ENCODE data around the gene TMEM184A. TPM values are rescaled to one million over a fixed set of nuclear protein-coding genes. Genes with fewer than 3 reads are reported as not detected.
A peak's percentile ranks its signal among the peaks of the same experiment; 100 is the strongest.

The TMEM184A gene
- polyA plus RNA-seq, 1 donor from 2014 or later, result 0.08 TPM

- no peak overlapping the region for H3K27ac Mint-ChIP-seq
- H3K4me1 Mint-ChIP-seq, result peaks cover 0 to 2% (median 0%) of the 10 kb centered on the region in 3 donors
Measured at GRCh38 chr7:1554333-1555045, 1.5 kb downstream of the TMEM184A start.

DNA sequence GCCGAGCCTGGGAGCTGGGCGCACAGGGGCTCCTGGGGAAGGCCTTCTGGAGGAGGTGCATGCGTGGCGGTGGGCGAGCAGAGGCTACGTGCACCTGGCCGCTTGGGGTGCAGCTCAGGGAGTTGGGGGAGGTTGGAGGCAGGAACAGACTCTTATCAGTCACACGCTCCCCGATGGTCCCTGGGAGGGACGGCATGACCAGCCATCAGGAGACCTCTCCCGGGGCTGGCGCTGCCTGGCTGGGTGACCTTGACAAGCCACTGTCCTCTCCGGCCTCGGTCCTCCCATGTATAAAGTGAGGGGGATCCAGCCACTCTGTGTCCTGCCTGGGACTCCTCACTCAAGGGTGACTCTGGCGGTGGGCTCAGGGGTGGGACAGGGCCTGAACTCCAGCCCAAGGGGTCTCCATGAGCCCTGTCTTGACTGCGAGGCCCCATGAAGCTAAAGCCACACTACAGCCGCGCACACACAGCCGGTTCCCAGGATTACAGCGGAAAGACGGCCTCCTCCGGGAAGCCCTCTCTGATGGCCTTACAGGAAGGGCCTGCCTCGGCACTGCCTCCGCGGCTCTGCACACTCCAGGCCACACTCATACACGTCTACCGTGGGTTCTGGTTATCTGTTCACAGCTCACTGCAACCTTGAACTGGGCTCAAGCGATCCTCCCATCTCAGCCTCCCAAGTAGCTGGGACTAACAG lies 2.3 kb downstream of the TMEM184A start:
- Mint-ChIP-seq H3K4me1 (peaks cover 0 to 2% (median 1%) of the 10 kb centered on the region in 3 donors), H3K9me3 (no peaks in the 10 kb centered on the region), H3K27ac (no peak overlapping the region), H3K27me3 (peaks cover 4% of the 10 kb centered on the region), H3K36me3 (no peaks in the 10 kb centered on the region), H3K4me3 (no peak overlapping the region)

More at GRCh38 chr7:1554333-1555045, 1.5 kb downstream of the TMEM184A start:
- H3K4me3 Mint-ChIP-seq, result no peak overlapping the region
- peaks cover 4% of the 10 kb centered on the region for H3K27me3 Mint-ChIP-seq
- H3K9me3 Mint-ChIP-seq, result no peaks in the 10 kb centered on the region
- H3K36me3 Mint-ChIP-seq, result no peaks in the 10 kb centered on the region

GRCh38 chr7:1552200-1552599 lies 3.8 kb downstream of the TMEM184A start:
- H3K27ac Mint-ChIP-seq, result no peak overlapping the region
- peaks cover 0 to 5% (median 2%) of the 10 kb centered on the region in 3 donors for H3K4me1 Mint-ChIP-seq
- no peaks in the 10 kb centered on the region for H3K36me3 Mint-ChIP-seq
- H3K27me3 Mint-ChIP-seq, result peaks cover 4% of the 10 kb centered on the region
- no peak overlapping the region for H3K4me3 Mint-ChIP-seq
- no peaks in the 10 kb centered on the region for H3K9me3 Mint-ChIP-seq

- Mint-ChIP-seq H3K27ac (no peak overlapping the region), H3K27me3 (peaks cover 2% of the 10 kb centered on the region), H3K4me3 (no peak overlapping the region), H3K36me3 (no peaks in the 10 kb centered on the region), H3K4me1 (peaks cover 0 to 5% (median 0%) of the 10 kb centered on the region in 3 donors), H3K9me3 (no peaks in the 10 kb centered on the region)
Measured at GRCh38 chr7:1550846-1551155, 5.2 kb downstream of the TMEM184A start.

GRCh38 chr7:1550005-1550845 lies 5.8 kb downstream of the TMEM184A start:
- H3K4me1 Mint-ChIP-seq, result peaks cover 0 to 5% (median 0%) of the 10 kb centered on the region in 3 donors
- H3K9me3 Mint-ChIP-seq, result no peaks in the 10 kb centered on the region
- no peaks in the 10 kb centered on the region for H3K36me3 Mint-ChIP-seq
- no peak overlapping the region for H3K4me3 Mint-ChIP-seq
- peaks cover 2% of the 10 kb centered on the region for H3K27me3 Mint-ChIP-seq
- H3K27ac Mint-ChIP-seq, result no peak overlapping the region

GRCh38 chr7:1549357-1550004 lies 6.5 kb downstream of the TMEM184A start:
- Mint-ChIP-seq H3K4me3 (no peak overlapping the region), H3K4me1 (peaks cover 0 to 5% (median 0%) of the 10 kb centered on the region in 3 donors), H3K9me3 (no peaks in the 10 kb centered on the region), H3K27me3 (peaks cover 2% of the 10 kb centered on the region), H3K36me3 (no peaks in the 10 kb centered on the region), H3K27ac (no peak overlapping the region)

- peak overlapping the region in 1 of 3 donors; percentile 18 for H3K27ac Mint-ChIP-seq
- peaks cover 2% of the 10 kb centered on the region for H3K27me3 Mint-ChIP-seq
- no peak overlapping the region for H3K4me3 Mint-ChIP-seq
Measured at GRCh38 chr7:1548944-1549343, 7.1 kb downstream of the TMEM184A start.

GRCh38 chr7:1548438-1548831 lies 7.6 kb downstream of the TMEM184A start:
- peaks cover 2% of the 10 kb centered on the region for H3K27me3 Mint-ChIP-seq
- no peak overlapping the region for H3K4me3 Mint-ChIP-seq
- H3K36me3 Mint-ChIP-seq, result no peaks in the 10 kb centered on the region
- peaks cover 0 to 5% (median 0%) of the 10 kb centered on the region in 3 donors for H3K4me1 Mint-ChIP-seq
- H3K27ac Mint-ChIP-seq, result peak overlapping the region in 1 of 3 donors; percentile 18
- no peaks in the 10 kb centered on the region for H3K9me3 Mint-ChIP-seq

More at GRCh38 chr7:1548944-1549343, 7.1 kb downstream of the TMEM184A start:
- Mint-ChIP-seq H3K4me1 (peaks cover 0 to 5% (median 0%) of the 10 kb centered on the region in 3 donors), H3K36me3 (no peaks in the 10 kb centered on the region), H3K9me3 (no peaks in the 10 kb centered on the region)

- Mint-ChIP-seq H3K36me3 (no peaks in the 10 kb centered on the region), H3K27me3 (peaks cover 2% of the 10 kb centered on the region), H3K4me3 (no peak overlapping the region), H3K4me1 (peaks cover 0 to 5% (median 0%) of the 10 kb centered on the region in 3 donors), H3K9me3 (no peaks in the 10 kb centered on the region), H3K27ac (no peak overlapping the region)
Measured at GRCh38 chr7:1547777-1548437, 8.1 kb downstream of the TMEM184A start.

- H3K4me3 Mint-ChIP-seq, result no peak overlapping the region
- no peak overlapping the region for H3K27ac Mint-ChIP-seq
- no peaks in the 10 kb centered on the region for H3K36me3 Mint-ChIP-seq
- H3K27me3 Mint-ChIP-seq, result peaks cover 2% of the 10 kb centered on the region
- no peaks in the 10 kb centered on the region for H3K9me3 Mint-ChIP-seq
- H3K4me1 Mint-ChIP-seq, result peaks cover 0 to 5% (median 0%) of the 10 kb centered on the region in 3 donors
Measured at GRCh38 chr7:1546909-1547776, 8.9 kb downstream of the TMEM184A start.

DNA sequence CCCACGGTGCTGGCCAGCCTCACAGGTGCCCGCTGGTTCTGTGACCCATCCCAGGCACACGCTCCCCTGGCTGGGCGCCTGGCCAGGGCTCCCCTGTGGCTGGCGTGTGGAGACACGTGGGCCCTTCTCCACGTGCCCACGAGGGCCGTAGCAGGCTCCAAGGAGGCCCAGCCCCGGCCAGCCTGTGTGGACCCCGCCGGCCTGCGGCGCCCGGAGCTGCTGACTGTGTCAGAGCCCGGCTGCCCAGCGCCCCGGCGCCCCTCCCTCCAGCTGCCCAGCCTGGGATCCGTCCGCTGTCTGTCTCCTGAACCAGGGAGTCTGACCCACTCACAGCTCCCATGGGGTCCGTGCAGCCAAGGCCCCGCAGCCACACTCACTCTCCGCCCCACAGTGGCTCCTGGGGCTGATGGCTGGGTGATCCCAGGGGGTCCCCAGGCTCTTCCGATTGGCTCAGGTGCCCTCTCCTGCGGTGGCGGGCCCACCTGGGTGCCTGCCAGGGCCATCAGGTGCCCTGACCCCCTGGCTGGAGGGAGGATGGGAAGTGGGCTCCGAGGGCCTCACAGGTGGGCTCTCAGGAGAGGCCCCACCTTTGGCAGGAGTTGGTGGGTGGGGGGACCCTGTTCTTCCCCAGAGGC lies 9.6 kb downstream of the TMEM184A start:
- H3K27ac Mint-ChIP-seq, result no peak overlapping the region
- H3K9me3 Mint-ChIP-seq, result no peaks in the 10 kb centered on the region
- peaks cover 2% of the 10 kb centered on the region for H3K27me3 Mint-ChIP-seq
- peak overlapping the region in 1 of 4 donors; percentile 51 for H3K4me3 Mint-ChIP-seq
- H3K36me3 Mint-ChIP-seq, result no peaks in the 10 kb centered on the region
- H3K4me1 Mint-ChIP-seq, result peaks cover 0 to 5% (median 0%) of the 10 kb centered on the region in 3 donors

- Mint-ChIP-seq H3K36me3 (no peaks in the 10 kb centered on the region), H3K4me3 (peak overlapping the region in 1 of 4 donors; percentile 51), H3K27ac (no peak overlapping the region), H3K4me1 (peaks cover 0 to 5% (median 0%) of the 10 kb centered on the region in 3 donors), H3K27me3 (no peaks in the 10 kb centered on the region), H3K9me3 (no peaks in the 10 kb centered on the region)
Measured at GRCh38 chr7:1545417-1546246, 10.4 kb downstream of the TMEM184A start.

All from IgD-negative memory B cell (primary cell).